ENCODE measurements around the gene JDP2.

The JDP2 gene

DNA sequence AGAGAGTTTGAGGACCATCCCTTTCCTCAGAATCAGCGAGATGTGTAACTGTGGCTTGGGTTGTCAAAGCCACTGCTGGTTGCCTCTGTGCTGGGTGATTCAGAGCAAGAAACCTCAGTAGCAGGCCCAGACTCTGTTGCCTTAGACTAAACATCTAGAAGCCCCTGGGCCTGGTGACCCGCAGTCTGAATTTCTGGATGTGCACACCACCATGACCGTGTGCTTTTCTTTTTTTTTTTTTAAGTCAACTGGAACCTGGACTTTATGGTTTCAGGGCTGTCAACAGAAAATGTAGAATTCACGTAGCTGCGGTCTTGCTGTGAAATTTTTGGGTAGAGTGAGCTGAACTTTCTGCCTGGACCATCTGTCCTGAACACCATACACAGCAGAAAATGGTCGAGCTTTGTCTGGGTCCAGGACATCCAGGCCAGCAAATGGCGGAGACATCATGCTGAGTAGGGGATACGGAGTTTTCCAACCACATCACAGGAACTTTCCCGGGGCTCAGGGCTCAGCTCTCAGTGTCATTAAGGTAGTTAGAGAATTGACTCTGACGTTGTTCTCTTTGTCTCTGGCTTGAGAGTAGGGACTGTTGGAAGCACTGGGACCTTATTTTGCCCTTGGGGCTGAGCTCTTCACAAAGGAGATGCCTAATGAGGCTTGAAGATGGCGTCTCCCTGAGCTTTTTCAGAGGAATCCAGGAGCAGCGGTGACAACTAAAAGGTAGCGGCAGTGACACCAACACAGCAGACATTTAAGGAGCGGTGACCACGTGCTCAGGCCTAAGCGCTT lies 71.5 kb downstream of the JDP2 start:
- FAIRE-seq = no peak
- TF ChIP-seq POLR2A (IDR thresholded peaks at IDR 0.05; ENCODE audit: low read depth, low read length) = no peak
- no peak for DNase-seq (ENCODE audit: insufficient read length, low spot score)

DNA sequence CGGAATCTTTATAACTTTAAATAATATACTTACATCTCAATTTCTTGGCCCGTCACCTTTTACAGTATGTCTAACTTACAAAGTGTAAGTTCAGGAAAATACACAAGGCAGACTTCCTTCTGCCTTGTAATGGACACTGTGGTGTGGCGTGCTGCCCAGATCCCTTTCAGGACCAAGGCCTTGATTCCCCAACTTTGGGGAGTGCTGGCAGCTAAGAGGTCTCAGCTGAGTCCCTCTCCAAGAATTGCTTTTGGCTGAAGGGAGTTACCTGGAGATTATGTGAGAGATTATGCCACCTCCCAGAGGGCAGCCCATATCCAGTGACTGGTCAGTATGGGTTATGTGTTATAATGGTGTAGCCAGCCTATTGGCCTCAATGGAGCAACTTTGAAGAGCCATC lies 73.3 kb downstream of the JDP2 start:
- DNase-seq (ENCODE audit: insufficient read length, low spot score) (no peak), FAIRE-seq (no peak)
- no peak for TF ChIP-seq POLR2A (IDR thresholded peaks at IDR 0.05; ENCODE audit: low read depth, low read length)

DNA sequence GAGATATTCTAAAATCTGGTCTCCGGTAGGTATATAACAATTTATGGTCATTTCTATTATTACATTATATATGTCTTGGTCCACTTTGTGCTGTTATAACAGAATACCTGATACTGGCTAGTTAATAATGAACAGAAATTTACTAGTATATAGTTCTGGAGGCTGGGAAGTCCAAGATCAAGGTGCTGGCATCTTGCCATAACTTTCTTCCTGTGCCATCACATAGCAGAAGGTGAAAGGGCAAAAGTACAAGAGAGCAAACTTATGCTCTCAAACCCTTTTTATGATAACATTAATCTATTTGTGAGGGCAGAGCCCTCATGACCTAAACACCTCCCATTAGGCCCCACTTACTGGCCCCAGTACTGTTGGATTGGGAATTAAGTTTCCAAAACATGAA lies 76.6 kb downstream of the JDP2 start:
- no peak for DNase-seq (ENCODE audit: insufficient read length, low spot score)
- no peak for FAIRE-seq
- TF ChIP-seq POLR2A (IDR thresholded peaks at IDR 0.05; ENCODE audit: low read depth, low read length) = no peak

DNA sequence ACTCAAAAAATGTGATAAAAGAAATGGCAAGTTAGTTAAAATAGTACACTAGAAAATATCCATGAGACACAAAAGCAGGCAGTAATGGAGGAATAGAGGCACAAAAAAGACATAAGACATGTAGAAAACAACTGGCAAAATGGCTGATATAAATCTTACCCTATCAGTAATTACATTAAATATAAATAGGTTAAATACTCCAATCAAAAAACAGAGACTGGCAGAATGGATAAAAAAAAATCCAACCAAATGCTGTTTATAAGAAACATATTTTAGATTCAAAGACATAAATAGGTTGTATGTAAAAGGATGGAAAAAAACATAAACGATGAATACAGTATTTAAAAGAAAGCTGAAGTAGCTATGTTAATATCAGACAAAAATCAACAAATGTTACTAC lies 79.1 kb downstream of the JDP2 start:
- no peak for FAIRE-seq
- no peak for TF ChIP-seq POLR2A (IDR thresholded peaks at IDR 0.05; ENCODE audit: low read depth, low read length)
- no peak for DNase-seq (ENCODE audit: insufficient read length, low spot score)

DNA sequence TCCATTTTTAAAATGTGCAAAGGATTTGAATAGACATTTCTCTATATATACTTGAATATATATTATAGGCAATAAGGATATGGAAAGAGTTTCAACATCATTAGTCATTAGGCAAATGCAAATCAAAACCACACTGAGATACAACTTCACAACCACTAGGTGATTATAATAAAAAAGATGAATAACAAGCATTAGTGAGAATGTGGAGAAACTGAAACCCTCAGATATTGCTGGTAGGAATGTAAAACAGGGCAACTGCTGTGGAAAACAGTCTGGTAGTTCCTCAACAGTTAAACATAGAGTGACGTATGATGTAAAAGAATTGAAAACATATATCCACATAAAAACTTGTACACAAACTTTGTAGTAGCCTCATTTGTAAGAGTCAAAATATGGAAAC lies 82.7 kb downstream of the JDP2 start:
- TF ChIP-seq POLR2A (IDR thresholded peaks at IDR 0.05; ENCODE audit: low read depth, low read length) = no peak
- DNase-seq (ENCODE audit: insufficient read length, low spot score) (no peak), FAIRE-seq (no peak)

DNA sequence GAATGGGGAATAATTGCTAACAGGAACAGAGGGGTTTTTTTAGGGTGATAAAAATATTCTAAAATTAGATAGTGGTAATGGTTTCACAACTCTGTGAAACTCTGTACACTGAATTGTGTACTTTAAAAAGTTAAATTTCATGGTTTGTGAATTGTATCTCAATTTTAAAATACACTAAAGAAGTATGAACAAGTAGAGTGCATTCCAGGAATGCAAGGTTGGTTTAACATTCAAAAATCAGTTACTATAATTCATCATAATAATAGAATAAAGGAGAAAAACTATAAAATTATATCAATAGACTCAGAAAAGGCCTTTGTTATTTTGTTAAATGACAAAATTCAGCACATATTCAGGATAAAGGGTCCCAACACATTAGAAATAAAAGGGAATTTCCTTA lies 83.4 kb downstream of the JDP2 start:
- no peak for TF ChIP-seq POLR2A (IDR thresholded peaks at IDR 0.05; ENCODE audit: low read depth, low read length)
- DNase-seq (ENCODE audit: insufficient read length, low spot score) (no peak), FAIRE-seq (no peak)

DNA sequence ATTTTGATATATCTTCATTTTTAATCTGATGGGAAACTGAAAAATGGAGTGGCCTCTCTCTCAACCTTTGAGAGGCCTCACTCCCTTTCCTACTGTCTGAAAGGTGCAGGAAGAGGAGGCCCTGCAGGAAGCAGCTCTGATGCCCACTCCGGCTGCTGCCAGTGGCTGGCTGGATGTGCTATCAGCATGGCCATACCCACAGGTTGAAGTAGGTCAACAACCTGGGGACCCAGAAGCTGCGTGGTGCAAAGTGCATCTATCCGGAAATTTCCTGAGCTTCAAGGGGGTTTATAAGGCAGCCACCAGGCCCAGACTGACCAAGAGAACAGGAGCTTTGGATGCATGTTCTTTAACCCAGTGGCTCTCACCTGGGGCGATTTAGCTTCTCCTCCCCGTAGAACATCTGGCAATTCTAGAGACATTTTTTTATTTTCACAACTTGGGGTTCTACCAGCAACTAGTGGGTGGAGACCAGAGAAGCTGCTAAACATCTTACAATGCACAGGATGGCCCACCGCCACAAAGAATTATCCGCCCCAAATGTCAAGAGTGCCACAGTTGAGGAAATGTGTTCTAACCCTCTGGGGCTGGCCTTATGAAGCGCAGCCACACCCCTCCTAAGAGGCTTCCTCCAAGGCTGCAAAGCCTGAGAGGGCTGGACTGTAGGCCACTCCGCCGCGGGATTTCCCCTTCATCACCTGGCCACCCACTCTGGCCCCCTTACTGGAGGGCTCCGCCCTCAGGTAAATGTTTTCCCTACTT lies 86.3 kb downstream of the JDP2 start:
- no peak for FAIRE-seq
- no peak for DNase-seq (ENCODE audit: insufficient read length, low spot score)
- no peak for TF ChIP-seq POLR2A (IDR thresholded peaks at IDR 0.05; ENCODE audit: low read depth, low read length)

DNA sequence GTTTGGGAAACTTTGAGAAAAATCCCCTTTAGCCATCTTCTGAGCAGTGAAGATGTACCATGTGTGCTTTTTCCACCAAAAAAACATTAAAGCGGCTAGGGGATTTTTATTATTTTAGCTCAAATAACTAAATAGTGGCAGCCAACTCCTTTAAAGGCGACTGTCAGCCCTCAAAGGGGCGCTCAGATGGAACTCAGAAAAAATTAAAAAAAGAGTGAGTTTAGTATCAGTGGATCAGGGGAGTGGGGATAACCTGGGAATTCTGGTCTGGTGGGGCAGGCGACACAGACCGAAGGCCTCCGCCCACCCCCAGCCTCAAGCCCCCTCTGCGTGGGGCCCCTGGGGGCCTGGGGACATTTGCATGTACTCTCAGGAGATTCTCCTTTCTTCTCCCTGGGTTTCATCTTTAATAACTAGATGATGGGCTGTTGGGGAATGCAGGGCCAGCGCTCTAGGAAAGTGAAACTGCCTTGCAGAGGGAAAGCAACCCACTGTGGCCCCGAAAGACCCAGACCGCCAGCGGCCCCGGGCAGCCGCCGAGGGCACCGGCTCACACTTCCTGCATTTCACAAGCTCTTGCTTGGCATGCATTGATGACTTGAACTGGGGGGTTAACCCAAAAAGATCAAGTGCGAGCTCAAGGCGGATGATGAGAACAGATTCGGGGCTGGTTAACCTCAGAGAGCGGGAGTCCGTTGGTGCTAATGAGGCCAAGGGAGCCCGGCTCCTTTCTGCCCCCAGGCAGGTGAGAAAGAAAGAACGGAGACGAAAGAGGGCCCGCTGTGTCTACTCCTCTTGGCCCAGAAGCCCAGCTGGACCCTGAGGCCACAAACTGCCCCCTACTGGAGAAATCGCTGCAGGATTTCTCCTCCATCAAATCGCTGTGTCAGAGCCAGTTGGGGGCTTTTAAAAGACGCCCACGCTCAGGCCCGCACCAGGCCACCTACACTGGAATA lies 87.1 kb downstream of the JDP2 start:
- FAIRE-seq = no peak
- no peak for DNase-seq (ENCODE audit: insufficient read length, low spot score)
- TF ChIP-seq POLR2A (IDR thresholded peaks at IDR 0.05; ENCODE audit: low read depth, low read length) = no peak

DNA sequence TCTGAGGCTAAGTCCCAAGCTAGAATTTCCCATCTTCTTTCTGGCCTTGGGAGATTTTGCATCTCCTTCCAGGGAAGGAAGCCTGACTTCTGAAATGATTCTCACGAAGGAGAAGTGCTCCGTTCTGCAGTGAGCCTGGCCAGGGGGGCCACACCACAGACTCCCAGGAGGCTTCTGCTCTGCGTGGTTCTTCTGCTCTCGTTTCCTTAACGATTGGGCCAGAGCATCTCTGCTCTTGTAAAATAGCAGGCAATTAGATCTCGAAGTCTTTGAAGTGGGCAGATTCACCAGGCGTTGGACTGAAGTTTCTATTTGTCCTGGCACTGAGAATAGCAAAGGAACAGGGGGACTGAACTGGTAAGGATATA lies 87.8 kb downstream of the JDP2 start:
- TF ChIP-seq POLR2A (IDR thresholded peaks at IDR 0.05; ENCODE audit: low read depth, low read length) = no peak
- DNase-seq (ENCODE audit: insufficient read length, low spot score) (no peak), FAIRE-seq (no peak)

DNA sequence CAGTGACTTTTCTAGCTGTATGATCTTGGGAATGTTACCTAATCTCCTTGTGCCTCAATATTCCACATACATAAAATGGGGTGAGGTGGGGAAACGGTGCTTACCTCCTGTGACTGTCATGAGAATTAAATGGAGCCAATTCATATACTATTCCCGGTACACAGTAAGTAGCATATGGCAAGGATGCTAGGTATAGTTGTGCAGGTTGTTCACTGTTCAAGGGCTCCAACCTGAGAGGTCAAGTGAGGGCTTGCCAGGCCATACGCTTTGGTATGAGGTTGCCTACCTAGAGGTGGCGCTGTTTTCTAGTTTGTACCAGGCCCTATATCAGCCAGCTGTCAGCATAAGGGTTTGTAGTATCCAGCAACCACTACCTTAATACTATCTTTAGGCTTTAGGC lies 90.8 kb downstream of the JDP2 start:
- TF ChIP-seq POLR2A (IDR thresholded peaks at IDR 0.05; ENCODE audit: low read depth, low read length) = no peak
- DNase-seq (ENCODE audit: insufficient read length, low spot score) (no peak), FAIRE-seq (no peak)

DNA sequence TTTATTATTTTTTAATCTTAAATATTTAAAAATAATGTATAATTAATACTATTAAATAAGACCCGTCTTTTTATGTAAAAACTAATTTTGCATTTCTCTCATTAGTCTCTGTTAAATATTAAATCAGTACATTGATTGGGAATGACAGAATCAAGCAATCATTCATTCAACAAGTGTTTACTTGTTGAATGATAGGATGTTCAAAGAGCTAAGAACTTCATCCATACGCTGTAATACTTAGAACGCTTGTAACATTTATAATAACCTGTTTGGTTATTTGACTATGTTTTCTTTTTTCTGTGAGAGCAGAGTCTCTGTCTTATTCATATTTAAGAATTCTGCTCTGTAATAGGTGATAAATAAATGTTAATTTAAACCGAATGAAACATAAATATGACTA lies 91.6 kb downstream of the JDP2 start:
- no peak for FAIRE-seq
- DNase-seq (ENCODE audit: insufficient read length, low spot score) = no peak
- no peak for TF ChIP-seq POLR2A (IDR thresholded peaks at IDR 0.05; ENCODE audit: low read depth, low read length)

DNA sequence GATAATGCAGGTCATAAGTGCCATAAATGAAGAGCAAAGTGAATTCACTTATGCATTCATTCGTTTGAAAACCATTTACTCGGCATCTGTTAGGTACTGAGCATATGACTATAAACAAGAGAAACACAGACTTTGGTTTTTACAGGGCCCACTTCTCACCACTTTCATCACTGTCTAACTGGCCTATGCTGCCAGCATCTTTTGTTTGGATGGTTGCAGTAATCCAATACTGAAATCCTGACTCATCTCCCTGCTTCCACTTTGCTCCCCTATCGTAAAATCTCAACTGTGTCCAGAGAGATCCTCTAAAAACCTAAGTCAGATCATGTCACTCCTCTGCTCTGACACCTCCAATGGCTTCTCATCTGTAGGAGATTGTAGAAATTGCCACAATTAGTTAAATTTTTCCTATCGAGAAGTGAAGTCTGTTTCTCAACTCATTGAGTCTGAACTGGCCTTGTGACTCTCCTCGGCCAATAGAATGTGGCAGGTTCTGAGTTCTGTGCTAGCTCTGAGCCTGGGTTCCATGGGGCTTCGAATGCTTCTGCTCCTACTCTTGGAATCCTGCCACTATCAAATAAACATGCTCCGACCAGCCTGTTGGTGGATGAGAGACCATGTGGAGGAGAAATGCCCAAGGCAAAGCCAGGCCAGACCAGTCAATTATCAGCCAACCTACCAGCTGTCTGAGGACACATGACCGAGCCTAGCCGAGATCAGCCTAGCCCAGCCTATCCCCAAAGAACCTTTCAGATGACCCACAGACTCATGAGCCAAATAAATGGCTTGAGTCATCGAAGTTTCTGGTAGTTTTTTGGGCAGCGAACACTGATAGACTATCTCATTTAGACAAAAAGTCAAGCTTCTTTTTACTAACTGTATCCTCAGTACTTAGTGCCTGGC lies 92.3 kb downstream of the JDP2 start:
- FAIRE-seq = peak; percentile 20
- no peak for TF ChIP-seq POLR2A (IDR thresholded peaks at IDR 0.05; ENCODE audit: low read depth, low read length)
- no peak for DNase-seq (ENCODE audit: insufficient read length, low spot score)

DNA sequence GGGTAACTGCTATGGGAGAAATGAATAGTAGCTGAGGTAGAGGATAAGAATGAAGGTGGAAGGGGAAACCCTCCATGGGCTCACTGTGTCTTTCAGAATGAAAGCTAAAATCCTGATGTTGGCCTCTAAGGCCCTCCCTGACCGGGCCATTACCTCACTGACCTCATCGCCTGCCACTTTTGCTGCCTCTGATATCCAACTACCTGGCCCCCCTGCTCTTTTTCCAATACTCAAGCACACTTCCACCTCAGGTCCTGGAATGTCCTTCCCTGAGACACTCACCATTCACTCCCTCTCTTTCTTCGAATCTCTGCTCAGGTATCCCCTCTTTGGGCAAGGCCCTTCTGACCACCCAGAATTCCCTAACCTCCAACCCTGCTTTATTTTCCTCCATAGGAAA lies 93.0 kb downstream of the JDP2 start:
- FAIRE-seq (no peak), DNase-seq (ENCODE audit: insufficient read length, low spot score) (no peak)
- no peak for TF ChIP-seq POLR2A (IDR thresholded peaks at IDR 0.05; ENCODE audit: low read depth, low read length)
